Measurements from ENCODE around the gene PKNOX2.

The PKNOX2 gene

GRCh38 chr11:125343718-125344131, 179.2 kb downstream of the PKNOX2 start:
- DNase-seq: peak; percentile 46

- no peak for DNase-seq
Observed at GRCh38 chr11:125344846-125345420, 180.4 kb downstream of the PKNOX2 start.

GRCh38 chr11:125345421-125346178, 181.0 kb downstream of the PKNOX2 start:
- peak; percentile 77 for DNase-seq

GRCh38 chr11:125346179-125346530, 181.6 kb downstream of the PKNOX2 start:
- DNase-seq: no peak

- DNase-seq: no peak
Observed at GRCh38 chr11:125346565-125347260, 182.2 kb downstream of the PKNOX2 start.

- no peak for DNase-seq
Observed at GRCh38 chr11:125347261-125347585, 182.7 kb downstream of the PKNOX2 start.

GRCh38 chr11:125348141-125348651, 183.6 kb downstream of the PKNOX2 start:
- no peak for DNase-seq

GRCh38 chr11:125348674-125349309, 184.2 kb downstream of the PKNOX2 start:
- DNase-seq: peak; percentile 45

- no peak for DNase-seq
Observed at GRCh38 chr11:125350206-125351032, 185.9 kb downstream of the PKNOX2 start.

GRCh38 chr11:125351033-125351867, 186.7 kb downstream of the PKNOX2 start:
- no peak for DNase-seq

GRCh38 chr11:125351868-125352250, 187.3 kb downstream of the PKNOX2 start:
- DNase-seq: no peak

- DNase-seq: no peak
Observed at GRCh38 chr11:125356797-125357196, 192.2 kb downstream of the PKNOX2 start.

- DNase-seq: no peak
Observed at GRCh38 chr11:125357551-125357950, 193.0 kb downstream of the PKNOX2 start.

- DNase-seq: peak; percentile 29
Observed at GRCh38 chr11:125358254-125358840, 193.8 kb downstream of the PKNOX2 start.

- DNase-seq: no peak
Observed at GRCh38 chr11:125359130-125359529, 194.6 kb downstream of the PKNOX2 start.

GRCh38 chr11:125360066-125360465, 195.5 kb downstream of the PKNOX2 start:
- no peak for DNase-seq

- DNase-seq: peak; percentile 87
Observed at GRCh38 chr11:125364121-125364826, 199.7 kb downstream of the PKNOX2 start.

- DNase-seq: no peak
Observed at GRCh38 chr11:125365196-125365931, 200.8 kb downstream of the PKNOX2 start.

GRCh38 chr11:125367710-125368109, 203.2 kb downstream of the PKNOX2 start:
- DNase-seq: no peak

GRCh38 chr11:125368757-125369156, 204.2 kb downstream of the PKNOX2 start:
- DNase-seq: no peak
